SK-N-SH (cell line): ENCODE measurements around the gene BNIP3. TPM values are rescaled to one million over a fixed set of nuclear protein-coding genes. Genes with fewer than 3 reads are reported as not detected.

Experiments used
- CTCF ChIA-PET: fragments of 300-600, 350-600 bp; formaldehyde crosslinking; extraction: SDS; loops from one replicate; lab custom pipeline; 2021; lab: Yijun Ruan, JAX
- POLR2A ChIA-PET: fragments of 350-600 bp; sonication (Branson Sonifier 250); formaldehyde crosslinking; extraction: SDS; loops from one replicate; lab custom pipeline; 2020; ENCODE audit warnings: antibody characterized with exemption, inconsistent platforms; lab: Yijun Ruan, JAX
- DNase-seq: peaks from one replicate; pipeline ENCODE4 v3.0.0; 2012
- H2AFZ ChIP-seq: fragments of 200-600 bp; sonication (generic); 2 replicates; pipeline ENCODE4 v1.8.1; 2016; ENCODE audit warnings: antibody characterized with exemption, mild to moderate bottlenecking, low read depth
- H3F3A ChIP-seq: fragments of 200-600 bp; sonication (generic); replicated peaks from 2 replicates; pipeline ENCODE3; 2016; ENCODE audit warnings: antibody characterized with exemption, mild to moderate bottlenecking; ENCODE audit not compliant: insufficient read depth
- H3K27ac ChIP-seq, 2 experiments: fragments of 200-500 bp in 1 of 2; fragments of 200-600 bp in 1 of 2; sonication (Bioruptor generic) in 1 of 2; sonication (generic), shearing (Covaris generic) in 1 of 2; 2 replicates each; pipeline versions ENCODE4 v1.5.1 to v1.6.1; 2014 to 2016; ENCODE audit warnings: low read depth in 2 of 2, inconsistent platforms in 1 of 2, low read length in 1 of 2, mild to moderate bottlenecking in 1 of 2, mixed read lengths in 1 of 2
- H3K27me3 ChIP-seq: fragments of 200-600 bp; sonication (generic), shearing (Covaris generic); 2 replicates; pipeline ENCODE4 v1.6.1; 2016; ENCODE audit warnings: mixed run types; ENCODE audit not compliant: insufficient read depth
- H3K36me3 ChIP-seq, 2 experiments: fragments of 200-500 bp in 1 of 2; fragments of 200-600 bp in 1 of 2; sonication (Bioruptor generic) in 1 of 2; sonication (generic) in 1 of 2; replicated peaks in 1 of 2; 2 replicates each; pipeline versions ENCODE3 to v1.5.1; 2014 to 2016; ENCODE audit warnings: low read length in 1 of 2, mild to moderate bottlenecking in 1 of 2; ENCODE audit not compliant: insufficient read depth in 2 of 2, control insufficient read depth in 1 of 2
- H3K4me1 ChIP-seq, 2 experiments: fragments of 200-500 bp in 1 of 2; fragments of 200-600 bp in 1 of 2; sonication (Bioruptor generic) in 1 of 2; sonication (generic), shearing (Covaris generic) in 1 of 2; 2 replicates each; pipeline versions ENCODE4 v1.5.1 to v1.6.1; 2014 to 2016; ENCODE audit warnings: low read depth in 1 of 2, low read length in 1 of 2, mixed run types in 1 of 2; ENCODE audit not compliant: insufficient read depth in 2 of 2, control insufficient read depth in 1 of 2
- H3K4me2 ChIP-seq: fragments of 200-600 bp; sonication (generic), shearing (Covaris generic); 2 replicates; pipeline ENCODE4 v1.6.1; 2017; ENCODE audit warnings: mixed run types
- H3K4me3 ChIP-seq, 2 experiments: fragments of 200-500 bp in 1 of 2; fragments of 200-600 bp in 1 of 2; sonication (Bioruptor generic) in 1 of 2; sonication (generic), shearing (Covaris generic) in 1 of 2; 2 replicates each; pipeline versions ENCODE4 v1.5.1 to v1.8.1; 2014 to 2016; ENCODE audit warnings: low read depth in 2 of 2, inconsistent platforms in 1 of 2, low read length in 1 of 2, mild to moderate bottlenecking in 1 of 2, mixed read lengths in 1 of 2, moderate library complexity in 1 of 2
- H3K79me2 ChIP-seq: fragments of 200-600 bp; sonication (generic); 2 replicates; pipeline ENCODE4 v1.8.1; 2017; ENCODE audit warnings: mild to moderate bottlenecking; ENCODE audit not compliant: insufficient read depth
- H3K9ac ChIP-seq: fragments of 200-600 bp; sonication (generic); 2 replicates; pipeline ENCODE4 v1.6.1; 2017; ENCODE audit warnings: mixed run types
- H3K9me2 ChIP-seq: fragments of 200-600 bp; sonication (generic); 2 replicates; pipeline ENCODE4 v1.6.1; 2017; ENCODE audit warnings: mixed run types
- H3K9me3 ChIP-seq: fragments of 200-600 bp; sonication (generic); 2 replicates; pipeline ENCODE4 v1.6.1; 2017; ENCODE audit warnings: mixed run types, mild to moderate bottlenecking, moderate library complexity
- H4K20me1 ChIP-seq: fragments of 200-600 bp; sonication (generic); 2 replicates; pipeline ENCODE4 v1.6.1; 2017; ENCODE audit warnings: mild to moderate bottlenecking, mixed run types; ENCODE audit not compliant: insufficient read depth
- CTCF ChIP-seq: fragments of 200-600 bp; sonication (generic); IDR thresholded peaks from 2 replicates; pipeline ENCODE4 v1.6.1; 2017; ENCODE audit warnings: antibody characterized with exemption, mild to moderate bottlenecking, moderate library complexity
- FOSL2 ChIP-seq: IDR thresholded peaks from 2 replicates; pipeline ENCODE4 v1.4.0; 2012; ENCODE audit warnings: low read depth, mild to moderate bottlenecking, moderate library complexity, borderline replicate concordance
- FOXJ3 ChIP-seq: sonication (generic); formaldehyde crosslinking; IDR thresholded peaks from 2 replicates; pipeline ENCODE4 v1.5.1; 2020; ENCODE audit warnings: mild to moderate bottlenecking, missing genetic modification reagents
- GABPA ChIP-seq: IDR thresholded peaks from 2 replicates; pipeline ENCODE4 v1.4.0; 2012; ENCODE audit warnings: low read depth, mild to moderate bottlenecking
- GATA2 ChIP-seq: sonication (generic); formaldehyde crosslinking; IDR thresholded peaks from 2 replicates; pipeline ENCODE4 v1.5.0; 2020; ENCODE audit warnings: mild to moderate bottlenecking, missing genetic modification reagents
- MEF2A ChIP-seq: IDR thresholded peaks from 2 replicates; pipeline ENCODE4 v1.4.0; 2012; ENCODE audit warnings: low read depth, borderline replicate concordance
- MXI1 ChIP-seq: IDR thresholded peaks from 2 replicates; pipeline ENCODE4 v1.6.1; 2012; ENCODE audit warnings: mild to moderate bottlenecking, low read depth, low read length, improper control_type of control experiment
- NFIC ChIP-seq: IDR thresholded peaks from 2 replicates; pipeline ENCODE4 v1.4.0; 2012; ENCODE audit warnings: borderline replicate concordance
- NRF1 ChIP-seq: IDR thresholded peaks from 2 replicates; pipeline ENCODE4 v1.6.1; 2012; ENCODE audit warnings: low read depth, mild to moderate bottlenecking, low read length
- RAD21 ChIP-seq: IDR thresholded peaks from 2 replicates; pipeline ENCODE4 v1.6.1; 2012; ENCODE audit warnings: mild to moderate bottlenecking, low read length
- REST ChIP-seq: IDR thresholded peaks from 2 replicates; pipeline ENCODE4 v1.6.1; 2012; ENCODE audit warnings: mild to moderate bottlenecking, low read depth, low read length, moderate library complexity
- SIN3A ChIP-seq: IDR thresholded peaks from 2 replicates; pipeline ENCODE4 v1.6.1; 2012; ENCODE audit warnings: low read depth, mild to moderate bottlenecking, low read length, moderate library complexity, borderline replicate concordance
- SMC3 ChIP-seq: IDR thresholded peaks from 2 replicates; pipeline ENCODE4 v1.6.1; 2012; ENCODE audit warnings: low read depth, low read length, improper control_type of control experiment
- TCF12 ChIP-seq: IDR thresholded peaks from 2 replicates; pipeline ENCODE4 v1.4.0; 2012
- YY1 ChIP-seq: IDR thresholded peaks from 2 replicates; pipeline ENCODE4 v1.4.0; 2012; ENCODE audit warnings: low read depth, mild to moderate bottlenecking
- WGBS: methylation state at CpG from one replicate; pipeline ENCODE4 v1.1.6; 2017; ENCODE audit warnings: low lambda C conversion rate; 5-methylcytosine and 5-hydroxymethylcytosine counted together
- polyA plus RNA-seq, 3 experiments: library from polyadenylated mRNA; depleted of rRNA; stranded (reverse); fragments of >200 nt; gene quantifications; 2 replicates each; pipeline ENCODE4 v1.2.3, GENCODE V29; 2012
- TF ChIP-seq, protein P1 (sequence below): fragments of 150-350 bp; IDR thresholded peaks from 2 replicates; pipeline ENCODE4 v1.6.1; 2016; ENCODE audit warnings: mild to moderate bottlenecking, low read depth, low read length

BNIP3 gene
- polyA plus RNA-seq, 1 of the 3 experiments (the other 2 are of a cell fraction), result 40.3 TPM

- Histone ChIP-seq H3K9me2 (no peaks in the 10 kb centered on the region), H3K4me3 (peak overlapping the region; percentile 56 to 62), H3K9ac (peak overlapping the region; percentile 71), H3F3A (peaks cover 20% of the 10 kb centered on the region), H2AFZ (peak overlapping the region; percentile 64), H4K20me1 (no peaks in the 10 kb centered on the region), H3K27me3 (no peaks in the 10 kb centered on the region), H3K4me1 (peaks cover 7 to 27% of the 10 kb centered on the region in 2 experiments; a peak in 2 of 4 replicates), H3K27ac (peak overlapping the region; percentile 78 to 98), H3K4me2 (peak overlapping the region; percentile 86), H3K79me2 (0 out of 2 replicates have a peak, but pooled peaks cover 2% of the 10 kb centered on the region), H3K36me3 (peaks cover 2 to 10% of the 10 kb centered on the region in 2 experiments), H3K9me3 (no peaks in the 10 kb centered on the region)
- ChIA-PET POLR2A (interaction anchor here (1.0 to 1.6 kb wide), 10 partner anchors 11 to 74 kb away, joined by 3 to 12 read pairs (median 5); partner anchors contain the start of genes BNIP3 and PPP2R2D), CTCF (interaction anchor here (0.9 to 3.3 kb wide), 8 partner anchors 18 to 181 kb away, joined by 3 to 21 read pairs (median 4); no protein-coding TSS in a partner anchor)
- TF ChIP-seq SMC3 (no peak), NRF1 (no peak), REST (no peak), TCF12 (peak; percentile 3; the same call in 1 of the 2 replicates), MXI1 (peak; percentile 34; the same call in 1 of the 2 replicates)
- 21% methylated on average over 32 of the region's 32 CpGs for WGBS
- DNase-seq, result peak; percentile 73
Measured at GRCh38 chr10:131961777-131962662, 19.7 kb downstream of the BNIP3 start.

- H2AFZ ChIP-seq, result no peak overlapping the region
- no peaks in the 10 kb centered on the region for H3K9me2 ChIP-seq
- H3K9ac ChIP-seq, result peak overlapping the region; percentile 71; the same call in 1 of the 2 replicates
- POLR2A ChIA-PET, result interaction anchor here (1.0 to 1.6 kb wide), 4 partner anchors 10 to 20 kb away, joined by 4 to 5 read pairs (median 4); partner anchors contain the start of gene BNIP3
- H3K4me2 ChIP-seq, result peak overlapping the region; percentile 86
- peaks cover 2 to 18% of the 10 kb centered on the region in 2 experiments for H3K36me3 ChIP-seq
- CTCF ChIA-PET, result interaction anchor here (0.8 to 3.3 kb wide), 7 partner anchors 12 to 182 kb away, joined by 3 to 21 read pairs (median 5); no protein-coding TSS in a partner anchor
- 0 out of 2 replicates have a peak, but pooled peaks cover 2% of the 10 kb centered on the region for H3K79me2 ChIP-seq
- H3K4me3 ChIP-seq, result peak overlapping the region; percentile 56 to 62; a peak in 3 of 4 replicates
- peak overlapping the region; percentile 78 to 98; a peak in 3 of 4 replicates for H3K27ac ChIP-seq
- H3F3A ChIP-seq, result peaks cover 20% of the 10 kb centered on the region
- H3K4me1 ChIP-seq, result peaks cover 7 to 27% of the 10 kb centered on the region in 2 experiments; a peak in 2 of 4 replicates
- DNase-seq, result peak; percentile 54
- H3K27me3 ChIP-seq, result no peaks in the 10 kb centered on the region
- 67% methylated on average over 9 of the region's 26 CpGs for WGBS
- no peaks in the 10 kb centered on the region for H3K9me3 ChIP-seq
- H4K20me1 ChIP-seq, result no peaks in the 10 kb centered on the region
- TF ChIP-seq MEF2A (no peak), RAD21 (no peak), CTCF (no peak), SIN3A (no peak), NFIC (no peak), GABPA (no peak), YY1 (no peak), GATA2 (CRISPR knock-in tag) (no peak), FOSL2 (no peak), FOXJ3 (no peak), SMC3 (no peak)
- TF ChIP-seq, protein P1, sequence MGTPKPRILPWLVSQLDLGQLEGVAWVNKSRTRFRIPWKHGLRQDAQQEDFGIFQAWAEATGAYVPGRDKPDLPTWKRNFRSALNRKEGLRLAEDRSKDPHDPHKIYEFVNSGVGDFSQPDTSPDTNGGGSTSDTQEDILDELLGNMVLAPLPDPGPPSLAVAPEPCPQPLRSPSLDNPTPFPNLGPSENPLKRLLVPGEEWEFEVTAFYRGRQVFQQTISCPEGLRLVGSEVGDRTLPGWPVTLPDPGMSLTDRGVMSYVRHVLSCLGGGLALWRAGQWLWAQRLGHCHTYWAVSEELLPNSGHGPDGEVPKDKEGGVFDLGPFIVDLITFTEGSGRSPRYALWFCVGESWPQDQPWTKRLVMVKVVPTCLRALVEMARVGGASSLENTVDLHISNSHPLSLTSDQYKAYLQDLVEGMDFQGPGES, result no peak
Measured at GRCh38 chr10:131961047-131961776, 20.5 kb downstream of the BNIP3 start.
